Measurements from ENCODE around the gene CEMIP2.

Gene CEMIP2

GRCh38 chr9:71637375-71637774, 130.9 kb downstream of the CEMIP2 start:
- ChIA-PET POLR2A (interaction anchor here (0.7 kb wide), 1 partner anchor 130 kb away, joined by 3 read pairs; no protein-coding TSS in a partner anchor), CTCF (no interaction called here)
- Histone ChIP-seq H3K27ac (ENCODE audit: insufficient read depth in 1 of 2, low read depth in 1 of 2, low read length in 2 of 2, poor library complexity in 1 of 2, severe bottlenecking in 2 of 2) (no peak overlapping the region), H3K9me3 (ENCODE audit: control extremely low read depth in 1 of 5, control insufficient read depth in 4 of 5, insufficient read depth in 2 of 5, low read depth in 1 of 5, low read length in 4 of 5) (no peaks in the 10 kb centered on the region), H3K4me3 (ENCODE audit: control insufficient read depth in 1 of 7, extremely low read depth in 1 of 7, insufficient read depth in 4 of 7, low read depth in 2 of 7, low read length in 6 of 7) (no peak overlapping the region), H3K4me1 (ENCODE audit: control extremely low read depth in 1 of 4, control insufficient read depth in 4 of 4, insufficient read depth in 4 of 4, low read length in 3 of 4) (peaks cover 0 to 17% (median 11%) of the 10 kb centered on the region in 4 experiments), H3K36me3 (ENCODE audit: control insufficient read depth in 4 of 4, insufficient read depth in 4 of 4, low read length in 3 of 4) (no peaks in the 10 kb centered on the region), H3K27me3 (replicated peaks in 2 of 5; ENCODE audit: control insufficient read depth in 4 of 5, insufficient read depth in 5 of 5, low read length in 4 of 5) (no peaks in the 10 kb centered on the region)
- no peak for DNase-seq
- whole genome bisulfite sequencing (ENCODE audit: insufficient coverage): no CpG with 5 or more reads among the region's 1 CpG

DNA sequence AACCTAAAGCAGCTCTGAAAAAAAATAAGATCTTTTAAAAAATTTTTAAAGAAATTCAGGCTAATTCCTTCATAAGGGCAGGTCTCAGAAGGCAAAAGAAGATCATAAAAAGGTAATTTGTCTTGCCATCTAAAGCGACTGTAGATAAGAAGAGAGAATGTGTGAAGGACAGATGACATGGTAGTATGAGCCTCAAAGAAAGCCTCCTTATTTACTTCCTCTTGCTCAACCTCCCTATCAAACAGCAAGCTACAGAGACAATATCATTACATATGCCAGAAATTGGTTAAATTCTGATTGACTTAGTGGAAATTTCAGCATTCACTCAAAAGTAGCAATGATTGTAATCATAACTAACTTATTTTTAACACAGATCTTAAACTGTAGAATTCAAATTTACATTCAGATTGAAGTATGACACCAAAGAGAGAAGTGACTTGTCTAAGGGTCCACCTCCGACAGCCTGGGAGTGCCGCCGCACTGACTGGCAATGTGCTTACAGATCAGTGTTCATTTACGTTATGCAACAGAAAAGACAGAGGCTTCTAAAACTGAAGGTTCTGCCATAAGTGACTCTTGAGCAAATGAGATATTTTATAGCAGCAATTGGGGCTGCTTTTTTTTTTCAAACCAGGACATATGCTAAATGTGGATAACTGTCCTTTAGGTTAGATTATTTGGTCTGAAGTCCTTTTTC, 132.0 kb downstream of the CEMIP2 start:
- Histone ChIP-seq H3K4me1 (ENCODE audit: control extremely low read depth in 1 of 4, control insufficient read depth in 4 of 4, insufficient read depth in 4 of 4, low read length in 3 of 4) (peaks cover 0 to 17% (median 11%) of the 10 kb centered on the region in 4 experiments), H3K27me3 (replicated peaks in 2 of 5; ENCODE audit: control insufficient read depth in 4 of 5, insufficient read depth in 5 of 5, low read length in 4 of 5) (no peaks in the 10 kb centered on the region), H3K4me3 (ENCODE audit: control insufficient read depth in 1 of 7, extremely low read depth in 1 of 7, insufficient read depth in 4 of 7, low read depth in 2 of 7, low read length in 6 of 7) (no peak overlapping the region), H3K9me3 (ENCODE audit: control extremely low read depth in 1 of 5, control insufficient read depth in 4 of 5, insufficient read depth in 2 of 5, low read depth in 1 of 5, low read length in 4 of 5) (no peaks in the 10 kb centered on the region), H3K27ac (ENCODE audit: insufficient read depth in 1 of 2, low read depth in 1 of 2, low read length in 2 of 2, poor library complexity in 1 of 2, severe bottlenecking in 2 of 2) (no peak overlapping the region), H3K36me3 (ENCODE audit: control insufficient read depth in 4 of 4, insufficient read depth in 4 of 4, low read length in 3 of 4) (no peaks in the 10 kb centered on the region)
- POLR2A ChIA-PET: interaction anchor here (0.7 kb wide), 1 partner anchor 131 kb away, joined by 3 read pairs; no protein-coding TSS in a partner anchor
- WGBS (ENCODE audit: insufficient coverage): 93% methylated on average over 4 of the region's 5 CpGs
- DNase-seq: no peak
- CTCF ChIA-PET: no interaction called here

DNA sequence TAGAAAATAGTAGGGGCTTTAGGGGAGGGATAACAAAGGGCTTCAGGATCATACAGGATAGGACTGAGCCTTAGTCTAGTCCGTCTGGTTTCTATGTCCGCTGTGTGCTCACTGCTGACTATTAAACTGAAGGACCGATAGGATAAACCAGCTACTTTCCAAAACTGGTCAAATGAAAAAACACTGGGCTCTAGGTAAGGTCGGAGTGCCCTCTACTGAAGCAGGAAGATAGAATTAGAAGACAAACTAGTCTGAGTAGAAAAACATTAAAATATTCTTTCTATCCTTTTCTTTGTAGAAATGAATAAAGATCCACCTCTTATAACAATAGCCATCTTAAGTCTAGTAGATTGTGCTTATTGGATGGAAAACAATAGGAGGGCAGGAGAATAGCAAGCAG, 133.6 kb downstream of the CEMIP2 start:
- 88% methylated on average over 3 of the region's 4 CpGs for WGBS (ENCODE audit: insufficient coverage)
- CTCF ChIA-PET: no interaction called here

More for the DNA sequence above, 133.6 kb downstream of the CEMIP2 start:
- H3K4me3 ChIP-seq (ENCODE audit: control insufficient read depth in 1 of 7, extremely low read depth in 1 of 7, insufficient read depth in 4 of 7, low read depth in 2 of 7, low read length in 6 of 7): no peak overlapping the region
- POLR2A ChIA-PET: no interaction called here
- no peaks in the 10 kb centered on the region for H3K36me3 ChIP-seq (ENCODE audit: control insufficient read depth in 4 of 4, insufficient read depth in 4 of 4, low read length in 3 of 4)
- no peak overlapping the region for H3K27ac ChIP-seq (ENCODE audit: insufficient read depth in 1 of 2, low read depth in 1 of 2, low read length in 2 of 2, poor library complexity in 1 of 2, severe bottlenecking in 2 of 2)
- no peak for DNase-seq
- H3K4me1 ChIP-seq (ENCODE audit: control extremely low read depth in 1 of 4, control insufficient read depth in 4 of 4, insufficient read depth in 4 of 4, low read length in 3 of 4): peaks cover 0 to 27% (median 20%) of the 10 kb centered on the region in 4 experiments
- no peaks in the 10 kb centered on the region for H3K9me3 ChIP-seq (ENCODE audit: control extremely low read depth in 1 of 5, control insufficient read depth in 4 of 5, insufficient read depth in 2 of 5, low read depth in 1 of 5, low read length in 4 of 5)
- no peaks in the 10 kb centered on the region for H3K27me3 ChIP-seq (replicated peaks in 2 of 5; ENCODE audit: control insufficient read depth in 4 of 5, insufficient read depth in 5 of 5, low read length in 4 of 5)

Measured in common myeloid progenitor, CD34-positive (primary cell).